22Rv1 (cell line): ENCODE results near the gene CACNG8.

ENCODE experiments used
- ZFX ChIP-seq: fragments of 450-650 bp; IDR thresholded peaks from 2 replicates; pipeline ENCODE4 v1.6.1; 2017; ENCODE audit warnings: antibody characterized with exemption, borderline replicate concordance
- TF ChIP-seq, protein P1 (sequence below): fragments of 450-650 bp; IDR thresholded peaks from 2 replicates; pipeline ENCODE4 v1.5.1; 2017; ENCODE audit warnings: mild to moderate bottlenecking

DNA sequence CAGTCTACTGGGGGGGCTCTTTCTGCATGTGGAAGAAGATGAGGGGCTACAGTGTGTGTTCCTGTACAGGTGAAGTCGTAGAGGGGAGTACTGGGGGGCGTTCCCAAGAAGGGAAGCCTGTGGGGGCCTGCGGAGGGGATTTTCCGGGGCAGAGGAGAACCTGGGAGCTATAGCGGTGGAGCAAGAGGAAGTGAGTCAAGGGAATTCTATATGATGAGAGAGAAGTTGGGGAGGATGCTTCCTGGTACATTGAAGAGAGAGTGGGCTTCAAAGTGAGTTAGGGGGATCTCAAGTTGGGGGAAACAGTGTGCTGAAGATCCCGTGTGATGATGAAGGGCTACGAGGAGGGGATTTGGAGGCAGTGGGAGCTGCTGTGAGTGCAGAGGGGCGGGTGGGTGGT, 1.9 kb upstream of the CACNG8 start:
- TF ChIP-seq ZFX, result no peak
- TF ChIP-seq, protein P1, sequence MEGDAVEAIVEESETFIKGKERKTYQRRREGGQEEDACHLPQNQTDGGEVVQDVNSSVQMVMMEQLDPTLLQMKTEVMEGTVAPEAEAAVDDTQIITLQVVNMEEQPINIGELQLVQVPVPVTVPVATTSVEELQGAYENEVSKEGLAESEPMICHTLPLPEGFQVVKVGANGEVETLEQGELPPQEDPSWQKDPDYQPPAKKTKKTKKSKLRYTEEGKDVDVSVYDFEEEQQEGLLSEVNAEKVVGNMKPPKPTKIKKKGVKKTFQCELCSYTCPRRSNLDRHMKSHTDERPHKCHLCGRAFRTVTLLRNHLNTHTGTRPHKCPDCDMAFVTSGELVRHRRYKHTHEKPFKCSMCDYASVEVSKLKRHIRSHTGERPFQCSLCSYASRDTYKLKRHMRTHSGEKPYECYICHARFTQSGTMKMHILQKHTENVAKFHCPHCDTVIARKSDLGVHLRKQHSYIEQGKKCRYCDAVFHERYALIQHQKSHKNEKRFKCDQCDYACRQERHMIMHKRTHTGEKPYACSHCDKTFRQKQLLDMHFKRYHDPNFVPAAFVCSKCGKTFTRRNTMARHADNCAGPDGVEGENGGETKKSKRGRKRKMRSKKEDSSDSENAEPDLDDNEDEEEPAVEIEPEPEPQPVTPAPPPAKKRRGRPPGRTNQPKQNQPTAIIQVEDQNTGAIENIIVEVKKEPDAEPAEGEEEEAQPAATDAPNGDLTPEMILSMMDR, result no peak
